Stomach (tissue), 4 donors: ENCODE results near the gene ACVR2A.

Experiments used
- EP300 ChIP-seq: sonication (generic); formaldehyde crosslinking; IDR thresholded peaks from one replicate; pipeline ENCODE4 v1.6.1; 2017; ENCODE audit warnings: antibody characterized with exemption
- POLR2A ChIP-seq, 4 donors: fragments of 450-650 bp; IDR thresholded peaks; one replicate each; pipeline ENCODE4 v1.6.1; 2016; ENCODE audit warnings: antibody characterized with exemption in 4 of 4, control low read depth in 2 of 4, mild to moderate bottlenecking in 1 of 4, moderate library complexity in 1 of 4
- POLR2AphosphoS5 ChIP-seq, 3 donors: sonication (generic); formaldehyde crosslinking; IDR thresholded peaks; one replicate each; pipeline ENCODE4 v1.6.1; 2016; ENCODE audit warnings: antibody characterized with exemption in 3 of 3
- TF ChIP-seq, protein P1 (sequence below), 7 experiments: fragments of 450-650 bp in 4 of 7; fragments of 200-600 bp in 3 of 7; sonication (generic) in 3 of 7; IDR thresholded peaks; one replicate each; pipeline ENCODE4 v1.5.1; 2016 to 2019; ENCODE audit warnings: antibody characterized with exemption in 7 of 7, control low read depth in 2 of 7, mild to moderate bottlenecking in 1 of 7

DNA sequence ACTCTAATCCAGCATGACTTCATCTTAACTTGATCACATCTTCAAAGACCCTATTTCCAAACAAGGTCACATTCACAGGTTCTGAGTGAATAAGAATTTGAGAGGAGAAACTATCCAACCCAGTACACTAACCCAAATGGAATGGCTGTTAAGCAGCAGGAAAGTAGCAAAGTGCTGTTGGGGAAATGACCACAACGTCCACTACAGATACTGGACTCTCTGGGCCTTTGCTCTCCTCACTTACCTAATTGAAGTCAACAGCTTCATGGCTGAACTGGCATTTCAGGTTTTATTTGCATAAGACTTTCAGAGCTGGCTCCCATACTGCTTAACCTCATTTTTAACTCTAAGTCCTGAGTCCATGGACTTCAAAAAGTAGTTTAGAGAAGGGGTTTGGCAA is 38.0 kb upstream of the ACVR2A start:
- TF ChIP-seq POLR2A (IDR thresholded peaks at IDR 0.05), result no peak
- TF ChIP-seq, protein P1, sequence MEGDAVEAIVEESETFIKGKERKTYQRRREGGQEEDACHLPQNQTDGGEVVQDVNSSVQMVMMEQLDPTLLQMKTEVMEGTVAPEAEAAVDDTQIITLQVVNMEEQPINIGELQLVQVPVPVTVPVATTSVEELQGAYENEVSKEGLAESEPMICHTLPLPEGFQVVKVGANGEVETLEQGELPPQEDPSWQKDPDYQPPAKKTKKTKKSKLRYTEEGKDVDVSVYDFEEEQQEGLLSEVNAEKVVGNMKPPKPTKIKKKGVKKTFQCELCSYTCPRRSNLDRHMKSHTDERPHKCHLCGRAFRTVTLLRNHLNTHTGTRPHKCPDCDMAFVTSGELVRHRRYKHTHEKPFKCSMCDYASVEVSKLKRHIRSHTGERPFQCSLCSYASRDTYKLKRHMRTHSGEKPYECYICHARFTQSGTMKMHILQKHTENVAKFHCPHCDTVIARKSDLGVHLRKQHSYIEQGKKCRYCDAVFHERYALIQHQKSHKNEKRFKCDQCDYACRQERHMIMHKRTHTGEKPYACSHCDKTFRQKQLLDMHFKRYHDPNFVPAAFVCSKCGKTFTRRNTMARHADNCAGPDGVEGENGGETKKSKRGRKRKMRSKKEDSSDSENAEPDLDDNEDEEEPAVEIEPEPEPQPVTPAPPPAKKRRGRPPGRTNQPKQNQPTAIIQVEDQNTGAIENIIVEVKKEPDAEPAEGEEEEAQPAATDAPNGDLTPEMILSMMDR (IDR thresholded peaks at IDR 0.05), result no peak
- no peak for TF ChIP-seq POLR2AphosphoS5 (IDR thresholded peaks at IDR 0.05)
- TF ChIP-seq EP300, result no peak
